HK-2 (cell line): ENCODE measurements around the gene GRIA1.
"Not testable (repeated sequence)": the region's sequence is repeated elsewhere in the genome, so short reads cannot be mapped to it uniquely, and the experiment has no call there.

Experiments
- DNase-seq: peaks from one replicate; pipeline ENCODE4 v3.0.0-alpha.2; 2018; ENCODE audit not compliant: unreplicated experiment

GRIA1 gene

DNA sequence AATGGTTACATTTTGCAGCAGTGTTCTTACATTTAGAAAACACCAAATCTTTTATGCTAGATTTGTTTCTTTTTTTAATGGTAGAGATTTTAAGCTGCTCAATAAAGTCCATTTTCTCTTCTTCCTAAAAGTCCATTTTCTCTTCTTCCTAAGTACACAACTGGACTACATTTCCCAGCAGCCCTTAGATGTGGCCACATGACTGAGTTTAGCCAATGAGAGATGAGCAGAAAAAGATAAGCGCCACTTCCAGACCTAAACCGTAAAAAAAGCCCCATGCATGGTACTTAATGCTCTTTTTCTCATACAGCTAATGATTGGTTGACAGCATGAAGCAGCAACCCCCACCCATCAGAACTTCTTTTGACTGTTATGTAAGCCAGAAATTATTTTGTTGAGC, 341.5 kb downstream of the GRIA1 start:
- no peak for DNase-seq

DNA sequence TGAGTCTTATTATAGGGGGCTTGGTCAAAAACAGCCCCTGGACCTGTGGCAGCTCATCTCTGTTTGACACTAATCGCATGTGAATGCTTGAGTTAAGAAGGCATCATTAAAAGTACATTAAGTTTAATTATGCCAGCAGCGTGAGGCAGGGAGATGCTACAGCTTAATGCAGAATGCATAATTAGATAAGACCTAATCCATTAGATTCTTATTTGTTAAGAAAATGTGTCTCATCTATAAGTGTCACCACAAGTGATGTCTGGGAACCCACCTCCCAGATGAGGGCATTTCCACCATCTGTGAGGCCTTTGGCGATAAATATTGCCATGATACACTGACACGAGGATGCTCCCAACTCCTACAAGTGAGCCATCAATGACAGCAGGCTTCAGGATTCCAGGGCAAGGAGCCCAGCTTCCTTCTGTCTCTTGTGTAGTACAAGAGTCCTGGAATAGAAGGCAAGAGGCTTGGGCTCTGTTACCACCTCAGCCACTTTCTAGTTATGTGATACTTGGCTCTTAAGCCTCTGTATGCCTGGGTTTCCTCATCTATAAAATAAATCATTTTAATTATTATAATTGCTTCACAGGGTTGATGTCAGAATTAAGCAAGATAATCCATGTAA, 345.5 kb downstream of the GRIA1 start:
- DNase-seq, result no peak

DNA sequence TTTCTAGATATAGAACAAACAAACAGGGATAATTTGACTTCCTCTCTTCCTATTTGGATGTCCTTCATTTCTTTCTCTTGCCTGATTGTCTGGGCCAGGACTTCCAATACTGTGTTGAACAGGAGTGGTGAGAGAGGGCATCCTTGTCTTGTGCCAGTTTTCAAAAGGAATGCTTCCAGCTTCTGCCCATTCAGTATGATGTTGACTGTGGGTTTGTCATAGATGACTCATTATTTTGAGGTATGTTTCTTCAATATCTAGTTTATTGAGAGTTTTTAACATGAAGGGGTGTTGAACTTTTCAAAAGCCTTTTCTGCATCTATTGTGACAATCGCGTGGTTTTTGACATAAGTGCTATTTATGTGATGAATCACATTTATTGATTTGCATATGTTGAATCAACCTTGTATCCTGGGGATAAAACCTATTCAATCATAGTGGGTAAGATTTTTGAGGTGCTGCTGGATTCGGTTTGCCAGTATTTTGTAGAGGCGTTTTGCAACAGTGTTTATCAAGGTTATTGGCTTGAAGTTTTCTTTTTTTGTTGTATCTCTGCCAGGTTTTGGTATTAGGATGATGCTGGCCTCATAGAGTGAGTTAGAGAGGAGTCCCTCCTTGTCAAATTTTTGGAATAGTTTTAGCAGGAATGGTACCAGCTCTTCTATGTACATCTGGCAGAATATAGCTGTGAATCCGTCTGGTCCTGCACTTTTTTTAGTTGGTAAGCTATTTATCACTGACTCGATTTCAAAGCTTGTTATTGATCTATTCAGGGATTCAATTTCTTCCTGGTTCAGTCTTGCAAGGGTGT, 359.0 kb downstream of the GRIA1 start:
- not testable (repeated sequence) for DNase-seq

DNA sequence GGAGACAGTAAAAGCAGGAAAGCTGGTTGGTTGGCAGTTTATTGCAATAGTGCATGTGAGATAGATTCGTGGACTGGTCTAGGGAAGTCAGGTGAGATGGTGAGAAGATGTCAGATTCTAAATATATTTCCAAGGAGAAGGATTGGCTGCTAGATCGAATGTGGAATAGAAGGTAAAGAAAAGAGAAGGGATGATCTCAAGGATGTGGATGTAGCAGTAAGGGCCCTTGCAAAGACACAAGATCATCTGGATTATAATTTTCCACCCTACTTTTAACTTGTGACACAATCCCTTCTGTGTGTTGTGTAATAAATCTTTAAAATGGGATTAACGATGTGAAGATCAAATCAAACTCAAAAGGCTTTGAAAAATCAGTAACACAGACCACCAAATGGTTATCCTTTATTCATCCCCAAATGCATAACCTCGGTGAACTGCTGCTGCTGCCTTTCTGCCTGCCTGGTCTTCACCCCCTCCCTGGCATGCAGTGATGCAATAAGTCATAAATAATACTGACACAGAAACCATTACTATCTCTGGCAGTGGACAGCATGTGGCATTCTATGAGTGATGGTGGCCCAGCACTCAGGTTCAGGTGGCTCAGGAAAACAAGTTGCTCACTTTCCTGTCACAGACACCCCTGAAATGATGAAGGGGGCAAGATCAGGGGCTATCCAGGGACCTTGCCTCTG, 369.9 kb downstream of the GRIA1 start:
- no peak for DNase-seq

DNA sequence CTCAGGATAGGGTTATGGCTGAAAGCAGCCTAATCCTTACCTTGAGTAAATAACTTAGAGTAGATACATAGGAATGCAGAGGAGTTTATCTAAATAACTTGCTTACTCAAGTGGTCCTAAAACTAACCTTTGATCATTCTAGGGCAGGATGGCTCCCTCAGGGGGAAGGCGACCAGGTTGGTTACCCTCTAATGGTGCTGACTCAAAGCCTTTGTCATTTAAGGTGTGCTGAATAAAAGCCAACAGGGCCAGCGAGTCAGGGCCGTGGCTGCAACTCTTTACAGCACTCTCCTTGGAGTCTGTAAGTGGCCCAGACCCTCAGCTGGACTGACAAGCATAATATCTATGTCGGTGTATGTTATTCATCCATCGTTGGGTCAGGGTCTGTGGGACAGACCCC, 372.4 kb downstream of the GRIA1 start:
- not testable (repeated sequence) for DNase-seq
